Liver (tissue), 9 donors: ENCODE measurements around the gene GDI1. TPM values are rescaled to one million over a fixed set of nuclear protein-coding genes. Genes with fewer than 3 reads are reported as not detected.

Experiments
- DNase-seq: peaks from one replicate; pipeline ENCODE4 v3.0.0-alpha.2; 2017; ENCODE audit warnings: low spot score
- H3K27ac ChIP-seq, 2 donors: one replicate each; pipeline ENCODE4 v1.7.0; 2013; ENCODE audit warnings: inconsistent platforms in 2 of 2, low read length in 2 of 2, control low read depth in 1 of 2, low read depth in 1 of 2, mild to moderate bottlenecking in 1 of 2
- H3K27me3 ChIP-seq, 4 donors: one replicate each; pipeline versions ENCODE4 v1.6.1 to v1.7.0; 2013; ENCODE audit warnings: low read length in 3 of 4, inconsistent platforms in 1 of 4, mild to moderate bottlenecking in 1 of 4, moderate library complexity in 1 of 4; ENCODE audit not compliant: control insufficient read depth in 4 of 4, insufficient read depth in 4 of 4
- H3K36me3 ChIP-seq, 4 donors: one replicate each; pipeline versions ENCODE4 v1.6.1 to v1.7.0; 2013; ENCODE audit warnings: low read length in 3 of 4, mild to moderate bottlenecking in 3 of 4, low read depth in 1 of 4, moderate library complexity in 1 of 4; ENCODE audit not compliant: control insufficient read depth in 4 of 4, insufficient read depth in 3 of 4
- H3K4me1 ChIP-seq, 4 donors: one replicate each; pipeline versions ENCODE4 v1.6.1 to v1.7.0; 2013; ENCODE audit warnings: low read length in 3 of 4, mild to moderate bottlenecking in 3 of 4, moderate library complexity in 1 of 4; ENCODE audit not compliant: control insufficient read depth in 4 of 4, insufficient read depth in 4 of 4
- H3K4me3 ChIP-seq, 3 donors: one replicate each; pipeline versions ENCODE4 v1.6.1 to v1.7.0; 2013; ENCODE audit warnings: low read length in 3 of 3, control low read depth in 1 of 3, low read depth in 1 of 3, mild to moderate bottlenecking in 1 of 3
- H3K9ac ChIP-seq, 2 donors: one replicate each; pipeline ENCODE4 v1.7.0; 2013; ENCODE audit warnings: low read length in 2 of 2, mild to moderate bottlenecking in 2 of 2, moderate library complexity in 2 of 2, control low read depth in 1 of 2, low read depth in 1 of 2
- H3K9me3 ChIP-seq, 4 donors: one replicate each; pipeline versions ENCODE4 v1.6.1 to v1.7.0; 2013; ENCODE audit warnings: low read length in 3 of 4; ENCODE audit not compliant: control insufficient read depth in 4 of 4
- ATF3 ChIP-seq: IDR thresholded peaks from 2 replicates; pipeline ENCODE4 v1.6.1; 2016; ENCODE audit warnings: antibody characterized with exemption
- CTCF ChIP-seq: fragments of 150-350 bp; IDR thresholded peaks from 2 replicates; pipeline ENCODE4 v1.5.1; 2017; ENCODE audit warnings: improper control_type of control experiment, low read depth, low read length; ENCODE audit not compliant: missing input control
- EGR1 ChIP-seq, 2 donors: IDR thresholded peaks; 2 replicates each; pipeline ENCODE4 v1.6.1; 2016 to 2018; ENCODE audit warnings: antibody characterized with exemption in 2 of 2, low read depth in 2 of 2
- FOXA1 ChIP-seq: IDR thresholded peaks from 2 replicates; pipeline ENCODE4 v1.6.1; 2016; ENCODE audit warnings: antibody characterized with exemption
- FOXA2 ChIP-seq: IDR thresholded peaks from 2 replicates; pipeline ENCODE4 v1.6.1; 2016; ENCODE audit warnings: antibody characterized with exemption
- GABPA ChIP-seq, 2 donors: IDR thresholded peaks in 1 of 2; conservative IDR thresholded peaks in 1 of 2; 2 replicates each; pipeline ENCODE4 v1.6.1; 2016; ENCODE audit warnings: antibody characterized with exemption in 2 of 2, mild to moderate bottlenecking in 1 of 2, moderate library complexity in 1 of 2
- HNF4A ChIP-seq, 2 donors: conservative IDR thresholded peaks; 2 replicates each; pipeline ENCODE4 v1.6.1; 2016; ENCODE audit warnings: antibody characterized with exemption in 2 of 2, mild to moderate bottlenecking in 2 of 2
- HNF4G ChIP-seq: IDR thresholded peaks from 2 replicates; pipeline ENCODE4 v1.6.1; 2016; ENCODE audit warnings: antibody characterized with exemption
- JUND ChIP-seq, 2 donors: IDR thresholded peaks; 2 replicates each; pipeline ENCODE4 v1.6.1; 2016; ENCODE audit warnings: antibody characterized with exemption in 2 of 2
- MAX ChIP-seq: IDR thresholded peaks from 2 replicates; pipeline ENCODE4 v1.6.1; 2016; ENCODE audit warnings: antibody characterized with exemption
- NR2F2 ChIP-seq: IDR thresholded peaks from 2 replicates; pipeline ENCODE4 v1.6.1; 2016; ENCODE audit warnings: antibody characterized with exemption
- RAD21 ChIP-seq, 2 donors: IDR thresholded peaks; 2 replicates each; pipeline ENCODE4 v1.6.1; 2016; ENCODE audit warnings: antibody characterized with exemption in 2 of 2, mild to moderate bottlenecking in 2 of 2
- RXRA ChIP-seq, 2 donors: IDR thresholded peaks; 2 replicates each; pipeline ENCODE4 v1.6.1; 2017 to 2018; ENCODE audit warnings: antibody characterized with exemption in 2 of 2, mild to moderate bottlenecking in 1 of 2
- SP1 ChIP-seq: IDR thresholded peaks from 2 replicates; pipeline ENCODE4 v1.6.1; 2018; ENCODE audit warnings: antibody characterized with exemption, mild to moderate bottlenecking
- TAF1 ChIP-seq: conservative IDR thresholded peaks from 2 replicates; pipeline ENCODE4 v1.6.1; 2016; ENCODE audit warnings: antibody characterized with exemption, mild to moderate bottlenecking
- YY1 ChIP-seq: IDR thresholded peaks from 2 replicates; pipeline ENCODE4 v1.6.1; 2016; ENCODE audit warnings: antibody characterized with exemption, mild to moderate bottlenecking
- ZBTB33 ChIP-seq: IDR thresholded peaks from 2 replicates; pipeline ENCODE4 v1.6.1; 2016; ENCODE audit warnings: antibody characterized with exemption
- WGBS: extraction: QIAGEN DNeasy Blood & Tissue Kit; methylation state at CpG from one replicate; pipeline ENCODE4 v1.1.7; 2013; 5-methylcytosine and 5-hydroxymethylcytosine counted together
- polyA plus RNA-seq, 2 donors: library from polyadenylated mRNA; stranded (reverse) in 1 of 2; unstranded in 1 of 2; fragments of 200-250 nt in 1 of 2; fragments of >200 nt in 1 of 2; fragmentation: Nextera tagmentation in 1 of 2; extraction: Ambion mirVana in 1 of 2; gene quantifications; one replicate each; pipeline versions ENCODE4 v1.2.1 to v1.2.3, GENCODE V29; 2013 to 2015
- total RNA-seq, 2 donors: library from RNA; depleted of rRNA; stranded (reverse); fragments of >200 nt; gene quantifications; one replicate each; pipeline ENCODE4 v1.2.3, GENCODE V29; 2014
- donor health status: healthy.
- donor health status: healthy.
- donor health status: healthy.
- donor health status: healthy.
- donor health status: healthy.

GDI1 gene
- total and polyA plus RNA-seq, 4 donors, result 12.8 to 35.6 (median 20.5) TPM

GRCh38 chrX:154448484-154448883 is 11.5 kb downstream of the GDI1 start:
- Histone ChIP-seq H3K4me3 (no peak overlapping the region), H3K27me3 (no peaks in the 10 kb centered on the region), H3K9ac (no peak overlapping the region), H3K36me3 (peaks cover 0 to 24% (median 8%) of the 10 kb centered on the region in 4 donors), H3K9me3 (no peaks in the 10 kb centered on the region), H3K27ac (no peak overlapping the region), H3K4me1 (peaks cover 4 to 11% (median 8%) of the 10 kb centered on the region in 4 donors)
- no peak for DNase-seq
- WGBS, result 95% methylated on average over 14 of the region's 14 CpGs
- no peak for TF ChIP-seq FOXA2
- TF ChIP-seq RAD21 (IDR thresholded peaks at IDR 0.05), result no peak
- no peak for TF ChIP-seq EGR1 (IDR thresholded peaks at IDR 0.05; ENCODE audit: low read depth in 2 of 2)
- TF ChIP-seq CTCF, result no peak
- TF ChIP-seq JUND (IDR thresholded peaks at IDR 0.05), result no peak
- no peak for TF ChIP-seq RXRA (IDR thresholded peaks at IDR 0.05)
- no peak for TF ChIP-seq GABPA (IDR thresholded peaks at IDR 0.05 in 1 of 2, conservative IDR thresholded peaks at IDR 0.05 in 1 of 2)
- TF ChIP-seq ATF3, result no peak

GRCh38 chrX:154449618-154450017 is 12.7 kb downstream of the GDI1 start:
- no peaks in the 10 kb centered on the region for H3K9me3 ChIP-seq
- no peak for DNase-seq
- no peaks in the 10 kb centered on the region for H3K27me3 ChIP-seq
- no peak overlapping the region for H3K9ac ChIP-seq
- no peak for TF ChIP-seq CTCF
- no peak for TF ChIP-seq FOXA1
- TF ChIP-seq HNF4G, result no peak
- no peak for TF ChIP-seq FOXA2
- TF ChIP-seq YY1, result no peak
- TF ChIP-seq TAF1, result no peak
- TF ChIP-seq ZBTB33, result no peak
- no peak for TF ChIP-seq SP1
- TF ChIP-seq NR2F2, result no peak
- no peak for TF ChIP-seq RXRA (IDR thresholded peaks at IDR 0.05)
- no peak for TF ChIP-seq JUND (IDR thresholded peaks at IDR 0.05)
- no peak for TF ChIP-seq HNF4A (conservative IDR thresholded peaks at IDR 0.05)
- TF ChIP-seq MAX, result no peak
- TF ChIP-seq ATF3, result no peak
- no peak for TF ChIP-seq RAD21 (IDR thresholded peaks at IDR 0.05)
- TF ChIP-seq GABPA (IDR thresholded peaks at IDR 0.05 in 1 of 2, conservative IDR thresholded peaks at IDR 0.05 in 1 of 2), result no peak
- H3K4me1 ChIP-seq, result peaks cover 4 to 9% (median 5%) of the 10 kb centered on the region in 4 donors
- 97% methylated on average over 18 of the region's 18 CpGs for WGBS
- peaks cover 0 to 24% (median 8%) of the 10 kb centered on the region in 4 donors for H3K36me3 ChIP-seq
- H3K4me3 ChIP-seq, result no peak overlapping the region
- no peak overlapping the region for H3K27ac ChIP-seq
